ENCODE results near the gene ABCA6.
"Not testable (repeated sequence)": the region's sequence is repeated elsewhere in the genome, so short reads cannot be mapped to it uniquely, and the experiment has no call there.

ABCA6 gene

DNA sequence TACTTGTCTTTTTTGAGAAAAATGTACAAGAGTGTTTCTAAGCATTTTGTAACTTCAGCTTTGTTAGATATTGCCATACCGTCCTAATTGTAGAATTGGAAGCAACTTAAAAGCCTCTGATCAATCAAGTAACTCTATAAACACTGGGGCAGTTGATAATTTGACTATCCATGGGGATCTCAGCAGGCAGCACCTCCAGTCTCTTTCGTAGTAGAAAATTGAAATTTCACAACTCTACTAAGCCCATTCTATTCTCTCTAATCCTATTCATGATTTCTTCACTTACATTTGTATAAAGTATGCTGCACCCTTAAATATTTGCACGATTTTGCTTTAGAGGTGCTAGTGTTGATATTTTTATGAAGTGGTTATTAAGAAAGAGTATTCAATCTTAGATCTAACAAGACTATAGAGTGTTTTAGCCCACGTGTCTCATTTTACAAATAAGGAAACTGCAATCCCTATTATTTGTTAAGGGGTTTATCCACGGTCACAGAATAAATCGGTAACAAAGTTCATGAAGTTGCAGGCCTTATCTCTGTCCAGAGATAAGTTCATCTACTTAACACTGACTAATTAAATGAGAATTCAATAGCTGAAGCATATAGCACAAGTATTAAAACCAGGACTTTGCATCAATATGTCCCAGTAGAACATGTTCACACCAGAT, 10.9 kb downstream of the ABCA6 start:
- DNase-seq, result no peak

DNA sequence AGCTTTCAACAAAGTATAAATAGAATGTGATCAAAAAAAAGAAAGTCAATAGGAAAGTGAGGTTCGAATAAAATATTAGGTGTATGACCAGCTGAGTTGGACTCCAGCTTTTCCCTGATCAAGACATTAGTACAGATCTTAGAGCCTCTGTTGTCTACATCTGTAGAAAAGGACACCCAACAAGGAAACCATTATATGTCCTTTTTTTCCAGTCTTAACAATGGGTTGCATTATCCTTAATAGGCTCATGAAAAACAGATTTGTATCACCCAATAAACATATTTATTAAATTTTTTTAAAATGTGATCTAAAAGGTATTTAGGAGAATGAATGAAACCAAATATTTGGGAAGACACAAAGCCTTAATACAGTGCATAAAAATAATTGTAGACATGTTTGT, 18.1 kb downstream of the ABCA6 start:
- no peak for DNase-seq

DNA sequence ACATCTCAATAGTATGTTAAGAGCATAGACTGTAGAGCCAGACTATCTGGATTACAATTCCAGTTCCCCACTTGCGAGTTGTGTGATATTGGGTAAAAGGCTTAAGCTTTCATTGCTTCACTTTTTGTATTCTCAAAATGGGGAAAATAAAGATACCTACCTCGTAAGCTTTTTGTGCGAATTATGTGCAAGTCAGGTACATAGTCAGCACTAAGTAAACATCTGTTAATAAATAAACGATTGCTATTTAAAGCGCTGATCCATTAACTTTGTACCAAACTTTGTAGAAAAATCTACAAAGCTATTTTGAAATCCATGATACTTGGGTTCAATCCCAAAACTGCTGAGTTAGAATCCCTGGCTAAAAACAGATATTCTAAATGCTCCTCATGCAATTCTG, 19.6 kb downstream of the ABCA6 start:
- DNase-seq, result no peak

DNA sequence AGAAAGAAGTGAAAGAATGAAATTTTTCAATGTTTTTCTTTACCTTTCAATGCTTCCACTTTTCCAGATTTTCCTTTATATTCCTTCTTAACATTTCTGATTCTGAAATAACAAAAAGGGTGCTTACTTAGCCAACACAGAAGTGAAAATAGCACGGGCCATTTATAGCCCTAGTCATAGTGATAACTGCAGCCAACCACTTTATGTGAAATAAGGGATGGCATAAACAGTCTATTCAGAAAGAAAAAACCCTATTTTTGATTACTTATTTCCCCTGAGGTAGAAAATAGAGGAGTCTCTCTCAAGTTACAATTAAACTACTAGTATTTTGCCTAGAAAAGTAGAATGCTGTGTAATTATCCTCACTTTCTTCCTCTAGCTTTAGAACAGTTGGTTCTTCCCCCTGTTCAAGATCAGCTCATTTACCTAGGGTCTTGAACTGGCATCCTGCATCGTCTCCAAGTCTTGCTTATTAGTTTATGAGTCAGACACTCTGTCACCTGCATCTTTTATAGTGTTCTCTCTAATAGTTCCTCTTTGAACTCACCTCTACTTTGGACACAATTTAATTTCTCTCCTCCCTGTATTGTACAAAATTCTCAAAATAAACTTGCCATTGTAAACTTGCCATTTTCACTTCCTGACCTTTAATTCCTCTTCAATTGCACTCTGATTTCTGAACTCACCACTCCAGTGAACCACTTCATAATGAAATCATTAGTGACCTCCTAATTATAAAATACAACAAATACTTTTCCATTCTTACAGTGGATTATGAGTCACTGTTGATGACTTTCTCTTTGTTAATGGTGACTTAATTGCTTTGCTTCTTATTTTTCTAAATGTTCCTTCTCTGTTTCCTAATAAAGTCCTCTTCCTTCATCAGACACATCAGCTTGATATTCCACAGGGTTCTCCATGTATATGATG, 23.6 kb downstream of the ABCA6 start:
- DNase-seq, result no peak

DNA sequence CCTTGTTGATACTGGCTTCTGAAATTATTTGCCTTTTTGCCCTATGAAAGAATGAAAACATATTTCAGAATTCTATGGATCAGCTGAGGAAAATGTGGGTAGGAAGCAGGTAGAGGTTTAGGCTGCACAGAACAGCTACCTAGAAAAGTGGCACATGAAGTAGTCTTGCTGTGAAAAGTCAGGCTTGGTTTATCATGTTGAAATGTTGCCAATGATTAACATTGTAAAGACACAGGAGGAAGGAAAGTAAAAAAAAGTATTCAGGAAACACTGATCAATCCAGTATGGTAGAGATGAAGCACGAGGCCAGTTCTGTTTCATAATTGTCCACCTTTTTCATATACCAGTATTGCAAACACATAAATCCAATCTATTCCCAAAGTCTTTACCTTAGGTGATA, 29.9 kb downstream of the ABCA6 start:
- no peak for DNase-seq

DNA sequence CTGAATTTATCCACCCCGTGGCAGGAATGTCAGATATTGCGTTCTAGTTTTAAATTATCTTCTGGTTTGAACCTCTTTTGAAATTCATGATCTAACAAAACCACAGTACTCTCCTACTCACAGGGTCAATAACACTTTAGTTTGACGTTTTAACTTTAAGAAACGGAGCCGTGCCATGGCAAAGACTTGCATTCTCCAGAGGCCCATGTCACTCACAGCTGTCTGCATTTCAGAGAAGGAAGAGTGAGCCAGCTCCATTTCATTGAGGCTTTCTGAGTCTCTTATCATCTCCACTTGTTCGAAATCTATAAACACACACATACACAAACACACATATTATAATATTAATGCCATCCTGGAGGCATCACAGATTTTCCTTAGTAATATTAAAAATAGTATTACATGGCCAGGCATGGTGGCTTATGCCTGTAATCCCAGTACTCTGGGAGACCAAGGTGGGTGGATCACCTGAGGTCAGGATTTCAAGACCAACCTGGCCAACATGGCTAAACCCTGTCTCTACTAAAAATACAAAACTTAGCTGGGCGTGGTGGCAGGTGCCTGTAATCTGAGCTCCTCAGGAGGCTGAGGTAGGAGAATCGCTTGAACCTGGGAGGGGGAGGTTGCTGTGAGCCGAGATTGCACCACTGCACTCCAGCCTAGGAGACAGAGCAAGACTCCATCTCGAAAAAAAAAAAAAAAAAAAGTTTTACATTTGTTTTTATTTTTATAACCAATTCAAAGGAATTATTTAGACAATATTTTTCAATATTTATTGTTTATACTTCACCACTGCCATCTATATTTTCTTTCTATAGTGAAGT, 35.6 kb downstream of the ABCA6 start:
- DNase-seq, result no peak

DNA sequence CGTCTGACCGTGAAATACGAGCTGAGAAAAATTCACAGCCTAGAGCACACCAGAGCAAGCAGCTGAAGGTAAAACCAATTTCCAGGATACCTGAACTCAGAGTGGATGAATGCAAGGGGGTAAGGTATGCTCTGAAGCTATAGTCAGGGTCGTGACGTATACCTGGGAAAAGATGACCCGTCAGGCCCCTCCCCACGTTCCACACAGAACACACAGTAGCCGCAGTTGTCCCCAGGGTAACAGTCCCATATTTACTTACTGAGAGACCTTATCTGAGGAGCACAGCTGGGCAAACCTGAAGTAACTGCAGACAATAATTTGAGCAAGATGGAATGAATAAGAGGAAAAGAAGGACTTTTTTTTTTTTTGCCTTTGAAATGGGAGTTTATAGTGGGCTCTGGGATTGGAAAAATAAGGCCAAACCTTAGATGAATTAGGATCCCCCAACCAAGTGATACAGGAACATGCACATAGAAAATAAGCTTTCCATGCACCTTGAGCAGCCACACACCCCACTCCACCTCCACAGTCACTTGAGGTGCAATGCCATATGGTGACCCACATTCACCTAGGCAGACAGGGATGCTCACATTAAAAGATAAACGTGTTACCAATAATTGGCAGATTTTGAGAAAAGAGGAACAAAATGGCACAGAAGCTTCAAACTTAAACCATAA, 38.0 kb downstream of the ABCA6 start:
- DNase-seq, result peak; percentile 25

DNA sequence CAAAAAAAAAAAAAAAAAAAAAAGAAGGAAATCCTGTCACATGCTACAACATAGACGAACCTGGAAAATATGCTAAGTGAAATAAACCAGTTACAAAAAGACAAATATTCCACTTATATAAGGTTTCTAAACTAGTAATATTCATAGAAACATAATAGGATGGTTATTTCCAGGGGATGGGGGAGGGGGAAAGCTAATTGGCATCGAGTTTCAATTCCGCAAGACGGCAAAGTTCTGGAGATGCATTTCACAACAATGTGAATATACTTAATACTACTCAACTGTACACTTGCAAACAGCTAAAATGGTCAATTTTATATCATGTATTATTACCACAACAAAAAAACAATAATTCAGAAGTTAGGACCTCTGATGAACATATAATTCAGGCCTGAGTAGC, 43.1 kb downstream of the ABCA6 start:
- DNase-seq, result no peak

DNA sequence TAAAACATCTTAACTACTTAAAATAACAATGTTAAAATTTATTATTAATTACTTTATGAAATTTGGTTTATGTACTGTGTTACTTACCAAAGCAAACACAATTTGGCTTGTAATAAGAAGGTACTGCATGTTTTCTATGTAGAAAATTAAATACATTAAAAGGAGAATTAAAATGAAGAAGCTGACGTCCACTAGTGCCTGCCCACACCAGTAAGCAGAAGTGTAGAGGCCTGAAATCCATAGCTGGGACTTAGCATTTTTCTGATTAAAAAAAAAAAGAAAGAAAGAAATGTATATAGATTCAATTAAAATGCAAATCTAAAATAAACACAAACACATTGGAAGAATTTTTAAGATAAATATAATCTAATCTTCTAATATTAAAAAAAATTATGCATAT, 45.2 kb downstream of the ABCA6 start:
- DNase-seq, result no peak

DNA sequence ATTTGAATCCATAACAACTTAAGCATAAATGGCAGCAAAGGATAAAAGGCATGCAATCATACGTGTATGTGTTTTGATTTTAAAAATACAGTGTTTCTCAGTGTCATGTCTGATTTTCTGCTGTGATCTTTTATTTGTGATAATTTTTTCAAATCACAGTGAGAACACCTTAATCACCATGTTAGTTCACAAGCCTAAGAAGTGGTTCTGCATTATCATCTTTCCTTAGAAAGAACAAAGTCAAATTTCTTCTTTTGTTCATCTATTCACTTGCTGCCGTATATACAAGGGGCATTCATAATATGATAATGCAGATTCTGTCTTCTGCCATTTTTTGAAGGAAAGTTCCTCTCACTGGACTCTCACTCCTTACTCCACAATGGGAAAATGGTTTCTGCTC, 47.7 kb downstream of the ABCA6 start:
- DNase-seq, result no peak

DNA sequence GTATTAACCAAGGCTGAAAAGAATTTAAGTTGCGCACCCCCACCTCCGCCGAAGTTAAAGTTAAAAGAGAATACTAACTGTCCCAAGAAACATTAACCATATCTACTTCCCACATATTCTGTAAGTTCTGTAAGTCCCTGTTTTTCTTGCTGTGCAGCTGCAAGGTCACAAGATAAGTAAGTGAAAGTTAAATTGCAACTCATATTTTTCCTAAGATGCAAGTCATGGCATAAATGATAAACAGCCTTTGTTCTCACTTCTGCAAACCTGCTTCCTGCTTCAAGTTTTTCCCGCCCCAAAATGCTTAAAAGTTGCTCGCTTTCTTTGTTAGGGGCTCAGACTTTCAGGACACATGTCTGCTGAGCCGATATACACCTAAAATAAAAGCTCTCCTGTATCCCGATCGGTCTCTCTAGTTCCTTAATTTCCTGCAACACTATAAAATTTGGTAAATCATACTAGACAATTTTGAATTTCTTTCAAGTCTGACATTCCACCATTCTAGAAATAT, 48.4 kb downstream of the ABCA6 start:
- peak; percentile 92 for DNase-seq

DNA sequence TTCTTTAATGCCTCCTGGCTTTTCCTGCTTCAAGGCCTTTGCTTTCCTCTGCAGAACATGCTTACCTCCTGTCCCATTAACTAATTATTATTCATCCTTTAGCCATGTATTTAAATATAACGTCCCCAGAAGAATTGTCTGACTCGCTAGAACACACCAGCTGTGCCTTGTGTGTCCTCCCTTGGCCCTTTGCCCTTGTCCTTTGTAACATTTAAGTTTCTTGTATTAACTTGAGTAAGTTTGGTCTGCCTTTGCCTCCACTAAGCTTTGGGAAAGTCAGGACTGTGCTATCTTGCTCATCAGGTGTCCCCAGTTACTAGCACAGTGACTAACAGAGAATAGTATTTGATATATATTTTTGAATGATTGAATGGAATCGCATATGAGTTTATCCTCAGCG, 51.3 kb downstream of the ABCA6 start:
- no peak for DNase-seq

DNA sequence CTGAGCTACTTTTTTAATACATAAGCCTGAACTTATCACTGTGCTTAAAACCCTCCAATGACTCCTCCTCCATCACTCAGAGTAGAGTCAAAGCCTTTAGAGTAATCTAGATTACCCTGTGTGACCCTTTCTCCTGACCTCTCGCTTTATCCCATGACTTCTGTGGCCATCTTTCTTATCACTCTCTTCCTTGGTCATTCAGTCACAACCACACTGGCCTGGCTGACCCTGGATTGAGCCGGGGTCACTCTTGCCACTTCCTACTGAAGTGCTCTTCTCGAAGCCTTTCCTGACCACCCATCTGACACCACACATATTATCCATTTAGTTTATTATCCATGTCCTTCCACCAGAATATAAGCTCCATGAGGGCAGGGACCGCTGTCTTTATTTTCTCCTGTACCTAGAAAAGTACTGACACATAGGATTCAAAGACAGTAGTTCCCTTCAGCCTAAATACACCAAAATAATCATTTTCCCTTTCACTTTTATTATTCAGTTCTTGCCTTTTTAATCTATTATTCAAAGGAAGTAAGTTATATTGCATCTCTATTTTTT, 53.0 kb downstream of the ABCA6 start:
- no peak for DNase-seq

DNA sequence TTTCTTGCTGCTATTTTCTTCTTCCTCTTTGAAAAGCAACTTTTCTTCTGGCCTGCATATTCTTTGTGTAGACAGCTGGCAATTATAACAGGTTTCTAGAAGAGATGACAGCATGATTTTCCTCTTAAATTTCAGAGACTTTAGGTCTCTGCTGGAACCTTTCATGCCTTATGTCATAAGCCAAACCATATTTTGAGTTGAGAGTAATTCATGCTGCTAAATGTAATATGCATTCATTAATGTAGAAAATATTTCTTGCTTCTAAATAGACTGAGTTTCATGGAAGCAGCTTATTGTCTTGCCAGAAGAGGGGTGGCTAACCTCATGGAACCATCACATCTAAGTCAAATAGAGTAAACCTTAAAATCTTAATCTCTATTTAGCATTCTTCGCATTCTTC, 55.1 kb downstream of the ABCA6 start:
- no peak for DNase-seq

DNA sequence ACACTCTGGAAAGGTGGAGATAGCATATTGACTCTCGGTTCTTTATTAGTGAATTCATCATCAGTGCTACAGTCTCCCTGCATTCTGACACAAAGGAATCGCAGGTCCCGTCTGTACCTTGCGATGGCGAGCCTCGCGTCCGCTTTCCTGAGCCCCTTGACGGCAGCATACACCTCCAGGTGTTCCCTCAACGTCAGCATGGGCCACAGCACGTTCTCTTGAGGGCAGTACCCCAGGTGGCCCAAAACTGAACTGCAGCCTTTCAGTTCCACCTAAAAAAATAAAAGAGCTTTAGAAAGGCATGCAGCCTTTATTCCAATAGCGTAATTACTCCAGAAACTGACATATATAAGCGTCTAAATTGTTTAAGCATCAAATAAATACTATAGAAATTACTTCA, 56.8 kb downstream of the ABCA6 start:
- DNase-seq, result peak; percentile 31

DNA sequence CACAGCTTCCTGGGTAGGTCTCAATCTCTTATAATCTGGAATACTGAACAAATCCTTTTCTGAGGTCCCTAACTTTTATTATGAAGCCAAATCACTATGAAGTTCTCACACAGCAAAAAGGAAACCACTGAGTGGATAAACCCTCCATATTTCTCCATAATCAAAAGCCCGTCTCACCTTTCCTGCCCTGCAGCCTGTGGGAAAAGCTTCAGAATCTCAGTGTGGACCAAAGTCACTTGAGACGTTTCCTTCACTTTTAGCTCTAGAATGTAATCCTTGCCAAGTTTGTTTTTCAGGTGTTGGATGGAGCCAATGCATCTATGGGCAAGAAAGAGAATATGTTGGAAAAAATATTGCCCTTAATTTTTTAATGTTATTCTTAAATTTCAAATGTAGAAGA, 59.0 kb downstream of the ABCA6 start:
- DNase-seq, result no peak

DNA sequence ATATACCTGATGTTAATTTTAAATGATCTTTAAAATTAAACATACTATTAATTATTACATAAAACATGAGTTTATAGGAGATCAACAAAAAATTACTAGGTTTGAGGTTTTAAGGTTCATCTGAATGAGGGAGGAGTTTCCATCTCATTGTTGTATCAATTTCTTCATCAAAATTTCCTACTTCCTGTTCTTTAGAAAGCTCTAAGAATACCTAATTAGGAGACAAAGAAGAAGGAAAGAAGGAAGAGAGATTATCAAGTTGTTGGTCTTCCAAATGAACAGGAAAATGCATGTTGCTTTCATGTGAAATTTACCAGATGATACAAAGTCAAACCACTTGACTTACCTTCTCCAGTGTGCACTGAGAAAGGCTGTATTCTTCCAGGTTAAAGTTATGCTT, 62.8 kb downstream of the ABCA6 start:
- no peak for DNase-seq

DNA sequence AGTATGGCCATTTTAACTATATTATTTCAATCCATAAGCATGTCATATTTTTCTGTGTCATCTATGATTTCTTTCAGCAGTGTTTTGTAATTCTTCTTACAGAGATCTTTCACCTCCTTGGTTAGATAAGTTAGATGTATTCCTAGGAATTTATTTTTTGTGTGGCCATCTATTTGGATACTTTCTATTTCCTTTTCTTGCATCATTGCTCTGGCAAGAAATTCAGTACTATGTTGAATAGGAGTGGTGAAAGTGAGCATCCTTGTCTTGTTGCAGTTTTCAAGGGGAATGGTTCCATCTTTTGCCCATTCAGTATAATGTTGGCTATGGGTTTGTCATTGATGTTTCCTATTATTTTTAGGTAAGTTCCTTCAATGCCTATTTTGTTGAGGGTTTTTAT, 65.9 kb downstream of the ABCA6 start:
- DNase-seq, result no peak

DNA sequence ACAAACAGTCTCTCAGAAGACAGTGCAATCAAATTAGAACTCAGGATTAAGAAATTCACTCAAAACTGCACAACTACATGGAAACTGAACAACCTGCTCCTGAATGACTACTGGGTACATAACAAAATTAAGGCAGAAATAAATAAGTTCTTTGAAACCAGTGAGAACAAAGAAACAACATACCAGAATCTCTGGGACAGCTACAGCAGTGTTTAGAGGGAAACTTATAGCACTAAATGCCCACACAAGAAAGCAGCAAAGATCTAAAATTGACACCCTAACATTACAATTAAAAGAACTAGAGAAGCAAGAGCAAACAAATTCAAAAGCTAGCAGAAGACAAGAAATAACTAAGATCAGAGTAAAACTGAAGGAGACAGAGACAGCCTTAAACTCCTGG, 68.3 kb downstream of the ABCA6 start:
- not testable (repeated sequence) for DNase-seq

DNA sequence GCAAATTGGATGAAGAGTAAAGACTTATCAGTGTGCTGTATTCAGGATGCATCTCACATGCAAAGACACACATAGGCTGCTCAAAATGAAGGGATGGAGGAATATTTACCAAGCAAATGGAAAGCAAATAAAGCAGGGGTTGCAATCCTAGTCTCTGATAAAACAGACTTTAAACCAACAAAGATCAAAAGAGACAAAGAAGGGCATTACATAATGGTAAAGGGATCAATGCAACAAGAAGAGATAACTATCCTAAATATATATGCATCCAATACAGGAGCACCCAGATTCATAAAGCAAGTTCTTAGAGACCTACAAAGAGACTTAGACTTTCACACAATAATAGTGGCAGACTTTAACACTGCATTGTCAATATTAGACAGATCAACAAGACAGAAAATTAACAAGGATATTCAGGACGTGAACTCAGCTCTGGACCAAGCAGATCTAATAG, 68.9 kb downstream of the ABCA6 start:
- not testable (repeated sequence) for DNase-seq

DNA sequence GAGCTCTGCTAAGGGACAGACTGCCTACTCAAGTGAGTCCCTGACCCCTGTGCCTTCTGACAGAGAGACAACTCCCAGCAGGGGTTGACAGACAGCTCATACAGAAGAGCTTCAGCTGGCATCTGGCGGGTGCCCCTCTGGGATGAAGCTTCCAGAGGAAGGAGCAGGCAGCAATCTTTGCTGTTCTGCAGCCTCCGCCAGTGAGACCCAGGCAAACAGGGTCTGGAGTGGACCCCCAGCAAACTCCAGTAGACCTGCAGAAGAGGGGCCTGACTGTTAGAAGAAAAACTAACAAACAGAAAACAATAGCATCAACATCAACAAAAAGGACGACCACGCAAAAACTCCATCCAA, 70.5 kb downstream of the ABCA6 start:
- not testable (repeated sequence) for DNase-seq
